ENCODE results near the gene PDE6H.
A peak's percentile ranks its signal among the peaks of the same experiment; 100 is the strongest.

PDE6H gene

DNA sequence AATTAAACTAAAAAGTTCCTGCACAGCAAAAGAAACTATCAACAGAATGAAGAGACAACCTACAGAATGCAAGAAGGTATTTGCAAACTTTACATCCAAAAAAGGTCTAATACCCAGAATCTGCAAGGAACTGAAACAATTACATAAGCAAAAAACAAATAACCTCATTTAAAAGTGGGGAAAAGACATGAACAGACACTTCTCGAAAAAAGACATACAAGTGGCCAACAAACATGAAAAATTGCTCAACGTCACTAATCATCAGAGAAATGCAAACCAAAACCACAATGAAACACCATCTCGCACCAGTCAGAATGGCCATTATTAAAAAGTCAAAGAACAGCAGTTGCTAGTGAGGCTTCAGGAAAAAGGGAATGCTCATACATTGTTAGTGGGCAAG, 15.2 kb downstream of the PDE6H start:
- TF ChIP-seq, protein P1, sequence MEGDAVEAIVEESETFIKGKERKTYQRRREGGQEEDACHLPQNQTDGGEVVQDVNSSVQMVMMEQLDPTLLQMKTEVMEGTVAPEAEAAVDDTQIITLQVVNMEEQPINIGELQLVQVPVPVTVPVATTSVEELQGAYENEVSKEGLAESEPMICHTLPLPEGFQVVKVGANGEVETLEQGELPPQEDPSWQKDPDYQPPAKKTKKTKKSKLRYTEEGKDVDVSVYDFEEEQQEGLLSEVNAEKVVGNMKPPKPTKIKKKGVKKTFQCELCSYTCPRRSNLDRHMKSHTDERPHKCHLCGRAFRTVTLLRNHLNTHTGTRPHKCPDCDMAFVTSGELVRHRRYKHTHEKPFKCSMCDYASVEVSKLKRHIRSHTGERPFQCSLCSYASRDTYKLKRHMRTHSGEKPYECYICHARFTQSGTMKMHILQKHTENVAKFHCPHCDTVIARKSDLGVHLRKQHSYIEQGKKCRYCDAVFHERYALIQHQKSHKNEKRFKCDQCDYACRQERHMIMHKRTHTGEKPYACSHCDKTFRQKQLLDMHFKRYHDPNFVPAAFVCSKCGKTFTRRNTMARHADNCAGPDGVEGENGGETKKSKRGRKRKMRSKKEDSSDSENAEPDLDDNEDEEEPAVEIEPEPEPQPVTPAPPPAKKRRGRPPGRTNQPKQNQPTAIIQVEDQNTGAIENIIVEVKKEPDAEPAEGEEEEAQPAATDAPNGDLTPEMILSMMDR (IDR thresholded peaks at IDR 0.05; ENCODE audit: insufficient read depth, low read depth, low read length, missing control alignments) = no peak
- no peak overlapping the region for H3K4me3 ChIP-seq (ENCODE audit: low read depth, low read length)
- peak; percentile 39 for DNase-seq (ENCODE audit: low read depth)

DNA sequence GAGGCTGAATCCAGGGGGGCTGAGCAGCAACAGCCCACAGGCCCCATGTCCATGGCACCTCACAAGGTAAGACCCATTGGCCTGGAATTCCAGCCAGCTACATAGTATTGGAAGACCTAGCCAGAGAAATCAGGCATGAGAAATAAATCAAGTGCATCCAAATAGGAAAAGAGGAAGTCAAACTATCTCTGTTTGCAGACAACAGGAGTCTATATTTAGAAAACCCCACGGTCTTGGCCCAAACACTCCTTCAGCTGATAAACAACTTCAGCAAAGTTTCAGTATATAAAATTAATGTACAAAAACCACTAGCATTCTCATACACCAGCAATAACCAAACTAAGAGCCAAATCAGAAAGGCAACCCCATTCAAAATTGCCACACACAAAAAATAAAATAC, 16.9 kb downstream of the PDE6H start:
- TF ChIP-seq, protein P1 (IDR thresholded peaks at IDR 0.05; ENCODE audit: insufficient read depth, low read depth, low read length, missing control alignments) = no peak
- H3K4me3 ChIP-seq (ENCODE audit: low read depth, low read length) = no peak overlapping the region
- DNase-seq (ENCODE audit: low read depth) = peak; percentile 67

DNA sequence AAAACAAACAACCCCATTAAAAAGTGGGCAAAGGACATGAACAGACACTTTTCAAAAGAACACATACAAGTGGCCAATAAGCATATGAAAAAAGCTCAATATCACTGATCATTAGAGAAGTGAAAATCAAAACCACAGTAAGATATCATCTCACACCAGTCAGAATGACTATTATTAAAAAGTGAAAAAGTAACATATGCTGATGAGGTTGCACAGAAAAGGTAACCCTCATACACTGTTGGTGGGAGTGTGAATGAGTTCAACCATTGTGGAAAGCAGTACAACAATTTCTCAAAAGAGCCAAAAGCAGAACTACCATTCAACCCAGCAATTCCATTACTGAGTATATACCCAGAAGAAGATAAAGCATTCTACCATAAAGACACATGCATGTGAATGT, 18.2 kb downstream of the PDE6H start:
- peak; percentile 41 for DNase-seq (ENCODE audit: low read depth)
- TF ChIP-seq, protein P1 (IDR thresholded peaks at IDR 0.05; ENCODE audit: insufficient read depth, low read depth, low read length, missing control alignments) = no peak
- H3K4me3 ChIP-seq (ENCODE audit: low read depth, low read length) = no peak overlapping the region

DNA sequence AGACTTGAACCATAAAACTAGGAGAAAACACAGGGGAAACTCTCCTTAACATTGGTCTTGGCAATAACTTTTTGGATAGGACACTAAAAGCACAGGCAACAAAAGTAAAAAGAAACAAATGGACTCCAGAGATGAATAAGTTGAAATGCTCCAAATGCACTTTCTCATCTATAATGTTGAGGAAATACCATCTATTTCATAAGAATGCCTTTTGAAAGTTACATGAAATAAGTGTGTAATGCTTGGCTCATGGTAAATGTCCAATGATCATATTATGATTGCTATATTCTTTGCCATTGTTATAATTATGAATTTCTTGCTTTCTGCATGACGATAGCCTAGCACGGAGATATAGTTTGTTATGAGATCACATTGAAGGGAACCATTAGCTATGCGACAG, 19.8 kb downstream of the PDE6H start:
- no peak overlapping the region for H3K4me3 ChIP-seq (ENCODE audit: low read depth, low read length)
- no peak for DNase-seq (ENCODE audit: low read depth)
- TF ChIP-seq, protein P1 (IDR thresholded peaks at IDR 0.05; ENCODE audit: insufficient read depth, low read depth, low read length, missing control alignments) = no peak

DNA sequence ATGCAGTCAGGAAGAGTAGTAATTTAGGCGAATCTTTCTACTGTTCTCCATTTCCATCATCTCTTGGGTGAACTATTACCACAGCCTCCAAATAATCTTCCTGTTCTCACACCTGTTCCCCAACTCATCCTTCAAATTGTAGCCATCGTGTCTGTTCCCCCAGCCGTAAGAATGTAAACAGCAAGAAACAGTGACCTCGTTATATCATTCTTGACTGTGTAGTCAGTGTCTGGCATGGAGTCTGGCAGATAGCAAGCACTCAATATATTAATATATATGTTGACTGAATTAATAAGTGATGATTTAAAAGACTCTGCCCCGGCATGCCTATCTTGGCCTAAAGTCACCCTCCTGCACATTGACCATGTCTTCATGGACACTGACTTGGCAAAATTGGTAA, 20.3 kb downstream of the PDE6H start:
- TF ChIP-seq, protein P1 (IDR thresholded peaks at IDR 0.05; ENCODE audit: insufficient read depth, low read depth, low read length, missing control alignments) = no peak
- no peak for DNase-seq (ENCODE audit: low read depth)
- no peak overlapping the region for H3K4me3 ChIP-seq (ENCODE audit: low read depth, low read length)

DNA sequence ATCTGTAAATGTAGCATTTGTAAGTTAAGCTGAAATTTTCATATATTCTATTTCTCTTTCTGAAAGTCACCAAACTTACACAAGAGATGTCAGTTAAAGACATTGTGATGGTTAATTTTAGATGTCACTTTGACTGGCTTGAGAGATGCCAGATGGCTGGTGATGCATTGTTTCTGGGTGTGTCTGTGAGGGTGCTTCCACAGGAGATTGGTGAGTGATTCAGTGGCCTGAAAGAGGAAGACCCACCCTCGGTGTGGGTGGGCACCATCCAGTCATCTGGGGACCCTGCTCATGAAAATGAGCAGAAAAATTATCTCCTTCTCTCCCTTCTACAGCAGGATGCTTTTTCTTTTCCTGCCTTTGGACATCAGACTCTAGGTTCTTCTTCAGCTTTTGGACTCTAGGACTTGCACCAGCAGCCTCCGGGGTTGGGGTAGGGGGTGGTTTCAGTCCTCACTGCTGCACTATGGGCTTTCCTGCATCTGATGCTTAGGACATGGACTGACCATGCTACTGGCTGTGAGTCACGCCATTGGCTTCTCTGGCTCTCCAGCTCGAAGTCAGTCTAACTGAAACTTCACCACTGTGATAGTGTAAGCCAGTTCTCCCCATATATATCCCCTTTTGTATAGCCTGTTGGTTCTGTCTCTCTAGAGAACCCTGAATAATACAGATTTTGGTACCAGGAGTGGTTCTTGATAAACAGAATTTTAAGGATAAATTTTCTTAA, 20.9 kb downstream of the PDE6H start:
- no peak overlapping the region for H3K4me3 ChIP-seq (ENCODE audit: low read depth, low read length)
- DNase-seq (ENCODE audit: low read depth) = peak; percentile 21
- TF ChIP-seq, protein P1 (IDR thresholded peaks at IDR 0.05; ENCODE audit: insufficient read depth, low read depth, low read length, missing control alignments) = no peak

DNA sequence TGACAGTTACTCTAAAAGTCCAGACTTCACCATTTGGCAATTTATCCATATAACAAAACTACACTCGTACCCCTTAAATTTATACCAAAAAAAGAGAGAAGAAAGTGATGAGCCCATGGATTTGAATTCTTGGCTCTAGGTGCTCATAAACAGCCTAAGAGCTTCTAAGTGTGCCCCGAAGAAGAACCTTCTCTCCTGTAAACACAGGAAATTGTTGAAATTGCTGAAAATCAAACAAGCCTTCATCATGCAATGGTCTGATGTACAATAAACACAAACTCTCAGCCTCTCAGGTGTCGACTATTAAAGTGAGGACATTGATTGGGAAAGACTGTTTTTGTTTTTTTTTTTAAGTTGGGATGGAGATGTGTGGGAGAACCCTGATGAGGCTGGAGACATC, 21.8 kb downstream of the PDE6H start:
- no peak for DNase-seq (ENCODE audit: low read depth)
- TF ChIP-seq, protein P1 (IDR thresholded peaks at IDR 0.05; ENCODE audit: insufficient read depth, low read depth, low read length, missing control alignments) = no peak
- H3K4me3 ChIP-seq (ENCODE audit: low read depth, low read length) = no peak overlapping the region
